ENCODE measurements around the gene BORCS8.

The BORCS8 gene

GRCh38 chr19:19202707-19203011 lies 10.7 kb upstream of the BORCS8 start:
- Histone ChIP-seq H3K9me3 (replicated peaks; ENCODE audit: low read length) (no peaks in the 10 kb centered on the region), H3K36me3 (ENCODE audit: insufficient read depth, low read length) (peaks cover 31% of the 10 kb centered on the region), H3K4me1 (ENCODE audit: control insufficient read depth, insufficient read depth, low read length) (peaks cover 16% of the 10 kb centered on the region), H3K4me3 (ENCODE audit: low read length) (peak overlapping the region; percentile 83), H3K4me2 (ENCODE audit: low read length) (peak overlapping the region; percentile 99), H3K9ac (ENCODE audit: low read depth, low read length) (peak overlapping the region; percentile 87), H3K27me3 (ENCODE audit: control insufficient read depth, insufficient read depth, low read length) (peaks cover 6% of the 10 kb centered on the region)

GRCh38 chr19:19201697-19202630 lies 10.0 kb upstream of the BORCS8 start:
- Histone ChIP-seq H3K4me2 (ENCODE audit: low read length) (peak overlapping the region; percentile 99), H3K4me1 (ENCODE audit: control insufficient read depth, insufficient read depth, low read length) (peaks cover 16% of the 10 kb centered on the region), H3K9ac (ENCODE audit: low read depth, low read length) (peak overlapping the region; percentile 87), H3K27me3 (ENCODE audit: control insufficient read depth, insufficient read depth, low read length) (peaks cover 6% of the 10 kb centered on the region), H3K36me3 (ENCODE audit: insufficient read depth, low read length) (peaks cover 35% of the 10 kb centered on the region), H3K4me3 (ENCODE audit: low read length) (peak overlapping the region; percentile 83), H3K9me3 (replicated peaks; ENCODE audit: low read length) (no peaks in the 10 kb centered on the region)

- peaks cover 27% of the 10 kb centered on the region for H3K4me1 ChIP-seq (ENCODE audit: control insufficient read depth, insufficient read depth, low read length)
- no peaks in the 10 kb centered on the region for H3K27me3 ChIP-seq (ENCODE audit: control insufficient read depth, insufficient read depth, low read length)
- H3K9me3 ChIP-seq (replicated peaks; ENCODE audit: low read length): no peaks in the 10 kb centered on the region
- H3K9ac ChIP-seq (ENCODE audit: low read depth, low read length): peak overlapping the region; percentile 90
- peak overlapping the region; percentile 92 for H3K4me2 ChIP-seq (ENCODE audit: low read length)
- peaks cover 24% of the 10 kb centered on the region for H3K36me3 ChIP-seq (ENCODE audit: insufficient read depth, low read length)
- peak overlapping the region; percentile 84 for H3K4me3 ChIP-seq (ENCODE audit: low read length)
Observed at GRCh38 chr19:19193926-19194325, 2.0 kb upstream of the BORCS8 start.

- Histone ChIP-seq H3K4me2 (ENCODE audit: low read length) (peak overlapping the region; percentile 92), H3K9ac (ENCODE audit: low read depth, low read length) (peak overlapping the region; percentile 90), H3K9me3 (replicated peaks; ENCODE audit: low read length) (no peaks in the 10 kb centered on the region), H3K4me3 (ENCODE audit: low read length) (peak overlapping the region; percentile 84), H3K4me1 (ENCODE audit: control insufficient read depth, insufficient read depth, low read length) (peaks cover 27% of the 10 kb centered on the region), H3K36me3 (ENCODE audit: insufficient read depth, low read length) (peaks cover 14% of the 10 kb centered on the region), H3K27me3 (ENCODE audit: control insufficient read depth, insufficient read depth, low read length) (no peaks in the 10 kb centered on the region)
Observed at GRCh38 chr19:19192910-19193423, 1.0 kb upstream of the BORCS8 start.

- Histone ChIP-seq H3K4me2 (ENCODE audit: low read length) (peak overlapping the region; percentile 99), H3K9ac (ENCODE audit: low read depth, low read length) (peak overlapping the region; percentile 99), H3K4me3 (ENCODE audit: low read length) (peak overlapping the region; percentile 97), H3K9me3 (replicated peaks; ENCODE audit: low read length) (no peaks in the 10 kb centered on the region), H3K4me1 (ENCODE audit: control insufficient read depth, insufficient read depth, low read length) (peaks cover 27% of the 10 kb centered on the region), H3K27me3 (ENCODE audit: control insufficient read depth, insufficient read depth, low read length) (no peaks in the 10 kb centered on the region), H3K36me3 (ENCODE audit: insufficient read depth, low read length) (peaks cover 8% of the 10 kb centered on the region)
Observed at GRCh38 chr19:19191768-19192077, 229 bp downstream of the BORCS8 start.

- Histone ChIP-seq H3K9ac (ENCODE audit: low read depth, low read length) (no peak overlapping the region), H3K9me3 (replicated peaks; ENCODE audit: low read length) (no peaks in the 10 kb centered on the region), H3K27me3 (ENCODE audit: control insufficient read depth, insufficient read depth, low read length) (no peaks in the 10 kb centered on the region), H3K4me2 (ENCODE audit: low read length) (no peak overlapping the region), H3K4me1 (ENCODE audit: control insufficient read depth, insufficient read depth, low read length) (peaks cover 12% of the 10 kb centered on the region), H3K4me3 (ENCODE audit: low read length) (no peak overlapping the region), H3K36me3 (ENCODE audit: insufficient read depth, low read length) (peaks cover 19% of the 10 kb centered on the region)
Observed at GRCh38 chr19:19186742-19187141, 5.2 kb downstream of the BORCS8 start.

- no peak overlapping the region for H3K9ac ChIP-seq (ENCODE audit: low read depth, low read length)
Observed at GRCh38 chr19:19185853-19186740, 5.9 kb downstream of the BORCS8 start.

GRCh38 chr19:19181488-19181998 lies 10.4 kb downstream of the BORCS8 start:
- Histone ChIP-seq H3K4me2 (ENCODE audit: low read length) (no peak overlapping the region), H3K4me1 (ENCODE audit: control insufficient read depth, insufficient read depth, low read length) (no peaks in the 10 kb centered on the region), H3K4me3 (ENCODE audit: low read length) (no peak overlapping the region), H3K9me3 (replicated peaks; ENCODE audit: low read length) (no peaks in the 10 kb centered on the region), H3K36me3 (ENCODE audit: insufficient read depth, low read length) (peaks cover 27% of the 10 kb centered on the region), H3K27me3 (ENCODE audit: control insufficient read depth, insufficient read depth, low read length) (no peaks in the 10 kb centered on the region), H3K9ac (ENCODE audit: low read depth, low read length) (no peak overlapping the region)

More at GRCh38 chr19:19185853-19186740, 5.9 kb downstream of the BORCS8 start:
- Histone ChIP-seq H3K36me3 (ENCODE audit: insufficient read depth, low read length) (peaks cover 25% of the 10 kb centered on the region), H3K4me3 (ENCODE audit: low read length) (no peak overlapping the region), H3K4me2 (ENCODE audit: low read length) (no peak overlapping the region), H3K4me1 (ENCODE audit: control insufficient read depth, insufficient read depth, low read length) (peaks cover 11% of the 10 kb centered on the region), H3K9me3 (replicated peaks; ENCODE audit: low read length) (no peaks in the 10 kb centered on the region), H3K27me3 (ENCODE audit: control insufficient read depth, insufficient read depth, low read length) (no peaks in the 10 kb centered on the region)

GRCh38 chr19:19179548-19180441 lies 12.2 kb downstream of the BORCS8 start:
- no peak overlapping the region for H3K9ac ChIP-seq (ENCODE audit: low read depth, low read length)
- peaks cover 18% of the 10 kb centered on the region for H3K36me3 ChIP-seq (ENCODE audit: insufficient read depth, low read length)
- no peak overlapping the region for H3K4me2 ChIP-seq (ENCODE audit: low read length)
- H3K27me3 ChIP-seq (ENCODE audit: control insufficient read depth, insufficient read depth, low read length): no peaks in the 10 kb centered on the region
- no peaks in the 10 kb centered on the region for H3K9me3 ChIP-seq (replicated peaks; ENCODE audit: low read length)
- no peaks in the 10 kb centered on the region for H3K4me1 ChIP-seq (ENCODE audit: control insufficient read depth, insufficient read depth, low read length)
- no peak overlapping the region for H3K4me3 ChIP-seq (ENCODE audit: low read length)

- Histone ChIP-seq H3K9ac (ENCODE audit: low read depth, low read length) (no peak overlapping the region), H3K36me3 (ENCODE audit: insufficient read depth, low read length) (peaks cover 15% of the 10 kb centered on the region)
Observed at GRCh38 chr19:19176950-19177349, 15.0 kb downstream of the BORCS8 start.

More at GRCh38 chr19:19176950-19177349, 15.0 kb downstream of the BORCS8 start:
- no peak overlapping the region for H3K4me2 ChIP-seq (ENCODE audit: low read length)
- no peak overlapping the region for H3K4me3 ChIP-seq (ENCODE audit: low read length)
- no peaks in the 10 kb centered on the region for H3K9me3 ChIP-seq (replicated peaks; ENCODE audit: low read length)
- no peaks in the 10 kb centered on the region for H3K27me3 ChIP-seq (ENCODE audit: control insufficient read depth, insufficient read depth, low read length)
- peaks cover 5% of the 10 kb centered on the region for H3K4me1 ChIP-seq (ENCODE audit: control insufficient read depth, insufficient read depth, low read length)

Measured in skeletal muscle satellite cell (primary cell).